ENCODE results near the gene ASCC3.
"Not testable (repeated sequence)": the region's sequence is repeated elsewhere in the genome, so short reads cannot be mapped to it uniquely, and the experiment has no call there.

Gene ASCC3

DNA sequence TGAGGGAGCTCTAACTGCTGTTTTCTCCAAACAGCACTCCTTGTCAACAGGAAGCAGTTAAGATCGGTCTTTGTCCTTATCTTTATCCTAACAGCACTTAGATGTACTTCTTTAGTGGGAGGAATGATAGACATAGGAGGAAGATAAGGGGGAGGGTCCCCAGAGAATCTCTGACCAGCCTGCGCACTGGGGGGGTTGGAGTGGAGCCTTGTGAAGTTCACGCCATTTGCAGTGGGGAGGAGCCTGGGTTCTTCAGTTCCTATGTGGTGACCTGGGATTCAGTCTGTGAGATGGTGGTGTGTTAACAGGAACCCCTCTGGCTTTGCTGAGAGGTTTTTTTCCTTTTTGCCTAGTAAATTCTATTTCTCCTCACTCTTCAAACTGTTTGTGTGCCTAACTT, 18.1 kb upstream of the ASCC3 start:
- no peak for DNase-seq (ENCODE audit: low read depth in 2 of 2)
- TF ChIP-seq, protein P1, sequence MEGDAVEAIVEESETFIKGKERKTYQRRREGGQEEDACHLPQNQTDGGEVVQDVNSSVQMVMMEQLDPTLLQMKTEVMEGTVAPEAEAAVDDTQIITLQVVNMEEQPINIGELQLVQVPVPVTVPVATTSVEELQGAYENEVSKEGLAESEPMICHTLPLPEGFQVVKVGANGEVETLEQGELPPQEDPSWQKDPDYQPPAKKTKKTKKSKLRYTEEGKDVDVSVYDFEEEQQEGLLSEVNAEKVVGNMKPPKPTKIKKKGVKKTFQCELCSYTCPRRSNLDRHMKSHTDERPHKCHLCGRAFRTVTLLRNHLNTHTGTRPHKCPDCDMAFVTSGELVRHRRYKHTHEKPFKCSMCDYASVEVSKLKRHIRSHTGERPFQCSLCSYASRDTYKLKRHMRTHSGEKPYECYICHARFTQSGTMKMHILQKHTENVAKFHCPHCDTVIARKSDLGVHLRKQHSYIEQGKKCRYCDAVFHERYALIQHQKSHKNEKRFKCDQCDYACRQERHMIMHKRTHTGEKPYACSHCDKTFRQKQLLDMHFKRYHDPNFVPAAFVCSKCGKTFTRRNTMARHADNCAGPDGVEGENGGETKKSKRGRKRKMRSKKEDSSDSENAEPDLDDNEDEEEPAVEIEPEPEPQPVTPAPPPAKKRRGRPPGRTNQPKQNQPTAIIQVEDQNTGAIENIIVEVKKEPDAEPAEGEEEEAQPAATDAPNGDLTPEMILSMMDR (IDR thresholded peaks at IDR 0.05; ENCODE audit: low read depth, low read length), result no peak
- no peak overlapping the region for H3K4me3 ChIP-seq (replicated peaks in 1 of 2; ENCODE audit: low read depth in 2 of 2, low read length in 2 of 2)

DNA sequence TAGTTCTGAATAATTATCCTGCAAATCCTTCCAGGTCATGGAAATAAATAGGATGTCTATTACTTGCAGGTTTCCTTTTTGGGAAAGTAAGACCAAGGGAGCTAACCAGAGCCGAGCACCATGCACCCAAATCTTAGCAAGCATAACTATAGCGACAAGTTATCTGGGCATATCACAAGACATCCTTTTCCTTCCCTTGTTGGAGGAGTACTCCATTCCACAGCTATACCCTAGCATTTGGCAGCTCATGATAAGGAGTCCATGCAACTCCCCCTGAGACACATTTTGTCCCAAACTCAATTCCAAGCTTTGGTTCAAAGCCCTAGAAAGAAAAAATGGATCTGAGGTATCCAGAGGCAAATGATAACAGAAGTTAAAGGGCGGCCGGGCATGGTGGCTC, 16.5 kb upstream of the ASCC3 start:
- no peak for DNase-seq (ENCODE audit: low read depth in 2 of 2)
- H3K4me3 ChIP-seq (replicated peaks in 1 of 2; ENCODE audit: low read depth in 2 of 2, low read length in 2 of 2), result no peak overlapping the region
- TF ChIP-seq, protein P1 (IDR thresholded peaks at IDR 0.05; ENCODE audit: low read depth, low read length), result no peak

DNA sequence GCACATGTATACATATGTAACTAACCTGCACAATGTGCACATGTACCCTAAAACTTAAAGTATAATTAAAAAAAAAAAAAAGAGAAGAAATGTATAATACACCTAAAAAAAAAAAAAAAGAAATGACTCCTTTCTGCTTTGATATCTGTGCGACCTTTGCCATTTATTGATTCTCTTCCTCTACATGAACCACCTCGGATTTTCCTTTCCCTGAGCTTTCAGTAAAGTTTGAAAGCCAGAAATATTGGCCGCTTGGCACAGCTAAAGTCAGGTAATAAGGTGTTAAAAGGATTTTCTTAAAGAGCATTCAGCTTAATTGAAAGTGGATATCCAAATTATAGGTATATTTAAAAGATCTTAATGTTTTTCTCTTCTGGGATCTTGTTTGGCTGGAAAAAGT, 12.6 kb upstream of the ASCC3 start:
- DNase-seq (ENCODE audit: low read depth in 2 of 2), result no peak
- TF ChIP-seq, protein P1 (IDR thresholded peaks at IDR 0.05; ENCODE audit: low read depth, low read length), result no peak
- no peak overlapping the region for H3K4me3 ChIP-seq (replicated peaks in 1 of 2; ENCODE audit: low read depth in 2 of 2, low read length in 2 of 2)

DNA sequence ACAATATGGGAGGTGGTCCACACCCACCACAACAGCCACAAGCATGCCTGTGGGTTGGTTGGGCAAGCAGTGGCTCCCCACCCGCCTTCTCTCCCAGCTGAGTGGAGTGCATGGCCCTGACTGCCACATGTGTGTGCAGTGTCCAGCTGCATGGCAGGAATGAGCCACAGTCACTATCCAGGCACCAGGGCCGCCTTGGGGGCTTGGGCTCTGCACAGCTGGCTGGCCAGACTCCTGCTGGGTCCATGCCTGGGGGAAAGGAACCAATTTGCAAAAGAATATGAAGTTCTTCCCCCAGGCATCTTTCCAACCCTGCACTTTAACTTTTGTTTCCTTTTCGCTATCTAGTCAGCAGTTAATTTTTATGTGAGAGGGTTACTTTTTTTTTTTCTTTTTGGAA, 11.6 kb upstream of the ASCC3 start:
- H3K4me3 ChIP-seq (replicated peaks in 1 of 2; ENCODE audit: low read depth in 2 of 2, low read length in 2 of 2), result no peak overlapping the region
- DNase-seq (ENCODE audit: low read depth in 2 of 2), result no peak
- TF ChIP-seq, protein P1 (IDR thresholded peaks at IDR 0.05; ENCODE audit: low read depth, low read length), result no peak

DNA sequence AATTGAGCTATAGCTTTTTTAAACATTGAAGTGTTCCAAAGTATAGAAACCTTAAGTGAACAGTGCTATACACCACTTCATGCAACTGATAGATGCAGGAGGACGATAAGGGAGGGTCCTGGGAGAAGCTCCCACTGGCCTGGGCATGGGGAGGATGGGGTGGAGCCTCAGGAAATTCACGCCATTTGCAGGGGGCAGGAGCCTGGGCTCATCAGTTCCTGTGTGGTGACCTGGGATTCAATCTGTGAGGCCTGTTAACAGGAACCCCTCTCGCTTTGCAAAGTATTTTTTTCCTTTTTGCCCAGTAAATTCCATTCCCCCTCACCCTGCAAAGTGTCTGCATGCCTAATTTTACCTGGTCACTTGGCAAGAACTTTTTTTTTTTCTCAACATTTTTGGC, 11.0 kb upstream of the ASCC3 start:
- TF ChIP-seq, protein P1 (IDR thresholded peaks at IDR 0.05; ENCODE audit: low read depth, low read length), result no peak

DNA sequence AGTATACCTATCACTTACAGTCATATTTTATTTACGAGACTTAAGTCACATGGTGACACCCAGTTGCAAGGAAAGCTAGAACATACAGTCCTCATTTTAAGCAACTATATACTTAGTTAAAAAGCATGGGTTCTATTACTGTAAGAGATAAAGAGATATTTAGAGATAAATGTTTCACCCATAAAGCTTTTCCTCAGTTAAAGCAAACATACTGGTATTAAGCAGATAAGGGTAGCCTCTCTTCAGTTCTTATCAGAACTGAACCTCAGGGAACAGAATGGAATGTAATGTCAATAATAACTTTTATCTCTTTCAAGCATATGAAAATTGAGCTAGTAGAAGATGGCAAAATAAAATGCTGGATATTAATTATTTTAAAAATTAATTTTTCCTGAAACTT, 9.9 kb upstream of the ASCC3 start:
- TF ChIP-seq, protein P1 (IDR thresholded peaks at IDR 0.05; ENCODE audit: low read depth, low read length), result no peak
- no peak for DNase-seq (ENCODE audit: low read depth in 2 of 2)

More for the DNA sequence above, 11.0 kb upstream of the ASCC3 start:
- DNase-seq (ENCODE audit: low read depth in 2 of 2), result no peak
- H3K4me3 ChIP-seq (replicated peaks in 1 of 2; ENCODE audit: low read depth in 2 of 2, low read length in 2 of 2), result no peak overlapping the region

DNA sequence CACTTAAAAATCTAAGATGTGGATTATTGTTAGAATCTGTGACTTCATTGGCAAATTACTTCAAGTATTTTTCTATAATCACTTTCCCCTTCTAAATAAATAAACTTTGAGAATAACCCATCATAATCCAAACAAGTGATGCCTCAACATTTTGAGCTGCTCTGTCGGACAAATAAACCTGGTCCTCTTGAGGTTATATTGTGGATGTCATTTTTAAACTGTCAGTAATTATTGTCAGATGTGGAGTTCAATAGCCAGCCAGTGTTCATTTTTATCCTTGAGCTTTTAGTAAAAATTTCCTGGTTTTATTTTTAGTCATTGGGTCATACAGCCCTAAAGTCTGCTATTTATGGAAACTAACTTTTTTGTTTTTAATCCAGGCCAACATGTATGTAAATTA, 9.5 kb upstream of the ASCC3 start:
- DNase-seq (ENCODE audit: low read depth in 2 of 2); H3K4me3 ChIP-seq (replicated peaks in 1 of 2; ENCODE audit: low read depth in 2 of 2, low read length in 2 of 2): not testable (repeated sequence)

More for the DNA sequence above, 9.9 kb upstream of the ASCC3 start:
- H3K4me3 ChIP-seq (replicated peaks in 1 of 2; ENCODE audit: low read depth in 2 of 2, low read length in 2 of 2), result no peak overlapping the region

Data from cardiac fibroblast (primary cell).